ENCODE data around the gene CCDC12. TPM values are rescaled to one million over a fixed set of nuclear protein-coding genes. Genes with fewer than 3 reads are reported as not detected.

The CCDC12 gene
- total RNA-seq, 1 experiment from 2014 or later: 40.6 TPM

- no peak for DNase-seq (ENCODE audit: low read depth)
These were observed 34.5 kb downstream of the CCDC12 start for GRCh38 chr3:46942076-46942475.

GRCh38 chr3:46939578-46940445 is 36.7 kb downstream of the CCDC12 start:
- no peak for DNase-seq (ENCODE audit: low read depth)

- DNase-seq (ENCODE audit: low read depth): no peak
These were observed 38.4 kb downstream of the CCDC12 start for GRCh38 chr3:46938118-46938517.

GRCh38 chr3:46936733-46937250 is 39.8 kb downstream of the CCDC12 start:
- DNase-seq (ENCODE audit: low read depth): peak; percentile 45

GRCh38 chr3:46935989-46936558 is 40.5 kb downstream of the CCDC12 start:
- no peak for DNase-seq (ENCODE audit: low read depth)

GRCh38 chr3:46935168-46935858 is 41.2 kb downstream of the CCDC12 start:
- peak; percentile 99 for DNase-seq (ENCODE audit: low read depth)

GRCh38 chr3:46934498-46935167 is 41.9 kb downstream of the CCDC12 start:
- peak; percentile 89 for DNase-seq (ENCODE audit: low read depth)

GRCh38 chr3:46934072-46934471 is 42.5 kb downstream of the CCDC12 start:
- no peak for DNase-seq (ENCODE audit: low read depth)

- DNase-seq (ENCODE audit: low read depth): no peak
These were observed 43.3 kb downstream of the CCDC12 start for GRCh38 chr3:46933261-46933660.

- DNase-seq (ENCODE audit: low read depth): no peak
These were observed 43.9 kb downstream of the CCDC12 start for GRCh38 chr3:46932455-46933225.

GRCh38 chr3:46931631-46932331 is 44.8 kb downstream of the CCDC12 start:
- peak; percentile 50 for DNase-seq (ENCODE audit: low read depth)

- DNase-seq (ENCODE audit: low read depth): no peak
These were observed 45.6 kb downstream of the CCDC12 start for GRCh38 chr3:46930945-46931403.

- no peak for DNase-seq (ENCODE audit: low read depth)
These were observed 46.2 kb downstream of the CCDC12 start for GRCh38 chr3:46930166-46930944.

- DNase-seq (ENCODE audit: low read depth): no peak
These were observed 47.2 kb downstream of the CCDC12 start for GRCh38 chr3:46929324-46929723.

- DNase-seq (ENCODE audit: low read depth): no peak
These were observed 48.3 kb downstream of the CCDC12 start for GRCh38 chr3:46928282-46928681.

- DNase-seq (ENCODE audit: low read depth): no peak
These were observed 48.8 kb downstream of the CCDC12 start for GRCh38 chr3:46927718-46928073.

- no peak for DNase-seq (ENCODE audit: low read depth)
These were observed 49.5 kb downstream of the CCDC12 start for GRCh38 chr3:46926871-46927717.

- no peak for DNase-seq (ENCODE audit: low read depth)
These were observed 50.1 kb downstream of the CCDC12 start for GRCh38 chr3:46926447-46926846.

Data from HT1080 (cell line).